ENCODE results near the gene UBLCP1. TPM values are rescaled to one million over a fixed set of nuclear protein-coding genes. Genes with fewer than 3 reads are reported as not detected.

The UBLCP1 gene
- polyA plus RNA-seq, 1 donor from 2014 or later, result 42.5 TPM

DNA sequence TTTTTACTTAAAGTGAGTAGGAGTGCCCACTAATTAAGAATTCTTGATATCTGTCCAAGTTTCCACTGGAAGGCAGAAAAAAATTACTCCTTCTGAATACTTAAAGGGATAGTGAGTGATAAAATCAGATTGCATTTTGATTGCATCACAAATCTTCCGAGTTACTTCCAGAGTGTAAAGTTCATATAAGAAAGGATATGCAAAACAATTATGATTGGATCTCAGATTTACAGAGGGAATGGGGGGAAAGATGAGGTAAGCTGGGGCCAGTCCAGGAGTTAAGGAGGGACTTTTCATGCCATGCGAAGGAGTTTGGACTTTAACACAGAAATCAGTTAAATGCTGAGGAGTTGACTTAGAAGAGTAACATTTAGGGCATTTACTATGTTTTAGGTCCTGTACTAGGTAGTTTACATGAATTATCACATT lies 44.5 kb upstream of the UBLCP1 start (continued):
- no peak for TF ChIP-seq EZH2 (IDR thresholded peaks at IDR 0.05; ENCODE audit: borderline replicate concordance, insufficient read depth, low read length, poor library complexity, severe bottlenecking)
- TF ChIP-seq POLR2AphosphoS5 (IDR thresholded peaks at IDR 0.05), result no peak
- no peak for TF ChIP-seq TAF1 (IDR thresholded peaks at IDR 0.05; ENCODE audit: low read depth)

GRCh38 chr5:159220206-159220605 lies 42.9 kb upstream of the UBLCP1 start:
- Histone ChIP-seq H3K9ac (ENCODE audit: low read length) (no peak overlapping the region), H4K20me1 (ENCODE audit: insufficient read depth) (no peaks in the 10 kb centered on the region), H3K36me3 (ENCODE audit: insufficient read depth, low read length) (no peaks in the 10 kb centered on the region), H3K9me3 (ENCODE audit: low read length) (no peaks in the 10 kb centered on the region), H3F3A (ENCODE audit: insufficient read depth, low read length, poor library complexity, severe bottlenecking) (no peaks in the 10 kb centered on the region), H3K4me2 (ENCODE audit: low read length) (no peak overlapping the region), H3K4me3 (ENCODE audit: low read length) (no peak overlapping the region), H3K9me2 (ENCODE audit: insufficient read depth, low read length) (no peaks in the 10 kb centered on the region), H3K27me3 (ENCODE audit: insufficient read depth, low read depth, low read length) (no peaks in the 10 kb centered on the region), H3K27ac (ENCODE audit: low read length) (no peak overlapping the region), H2AFZ (ENCODE audit: low read depth, low read length) (no peak overlapping the region), H3K79me2 (replicated peaks; ENCODE audit: insufficient read depth, low read length) (no peaks in the 10 kb centered on the region)
- TF ChIP-seq EZH2 (IDR thresholded peaks at IDR 0.05; ENCODE audit: borderline replicate concordance, insufficient read depth, low read length, poor library complexity, severe bottlenecking), result no peak
- TF ChIP-seq, protein P1, sequence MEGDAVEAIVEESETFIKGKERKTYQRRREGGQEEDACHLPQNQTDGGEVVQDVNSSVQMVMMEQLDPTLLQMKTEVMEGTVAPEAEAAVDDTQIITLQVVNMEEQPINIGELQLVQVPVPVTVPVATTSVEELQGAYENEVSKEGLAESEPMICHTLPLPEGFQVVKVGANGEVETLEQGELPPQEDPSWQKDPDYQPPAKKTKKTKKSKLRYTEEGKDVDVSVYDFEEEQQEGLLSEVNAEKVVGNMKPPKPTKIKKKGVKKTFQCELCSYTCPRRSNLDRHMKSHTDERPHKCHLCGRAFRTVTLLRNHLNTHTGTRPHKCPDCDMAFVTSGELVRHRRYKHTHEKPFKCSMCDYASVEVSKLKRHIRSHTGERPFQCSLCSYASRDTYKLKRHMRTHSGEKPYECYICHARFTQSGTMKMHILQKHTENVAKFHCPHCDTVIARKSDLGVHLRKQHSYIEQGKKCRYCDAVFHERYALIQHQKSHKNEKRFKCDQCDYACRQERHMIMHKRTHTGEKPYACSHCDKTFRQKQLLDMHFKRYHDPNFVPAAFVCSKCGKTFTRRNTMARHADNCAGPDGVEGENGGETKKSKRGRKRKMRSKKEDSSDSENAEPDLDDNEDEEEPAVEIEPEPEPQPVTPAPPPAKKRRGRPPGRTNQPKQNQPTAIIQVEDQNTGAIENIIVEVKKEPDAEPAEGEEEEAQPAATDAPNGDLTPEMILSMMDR (IDR thresholded peaks at IDR 0.05; ENCODE audit: poor library complexity, severe bottlenecking), result no peak
- no peak for TF ChIP-seq MXI1 (conservative IDR thresholded peaks at IDR 0.05; ENCODE audit: poor library complexity, severe bottlenecking)
- TF ChIP-seq TAF1 (IDR thresholded peaks at IDR 0.05; ENCODE audit: low read depth), result no peak
- TF ChIP-seq SMC3 (conservative IDR thresholded peaks at IDR 0.05; ENCODE audit: poor library complexity), result no peak
- no peak for TF ChIP-seq POLR2AphosphoS5 (IDR thresholded peaks at IDR 0.05)
- no peak for TF ChIP-seq REST (IDR thresholded peaks at IDR 0.05; ENCODE audit: borderline replicate concordance)
- TF ChIP-seq RAD21 (conservative IDR thresholded peaks at IDR 0.05), result no peak
- no peak for TF ChIP-seq EP300 (conservative IDR thresholded peaks at IDR 0.05; ENCODE audit: poor library complexity, severe bottlenecking)

- TF ChIP-seq RAD21 (conservative IDR thresholded peaks at IDR 0.05) (no peak), EZH2 (IDR thresholded peaks at IDR 0.05; ENCODE audit: borderline replicate concordance, insufficient read depth, low read length, poor library complexity, severe bottlenecking) (no peak), REST (IDR thresholded peaks at IDR 0.05; ENCODE audit: borderline replicate concordance) (no peak), MXI1 (conservative IDR thresholded peaks at IDR 0.05; ENCODE audit: poor library complexity, severe bottlenecking) (no peak), POLR2AphosphoS5 (IDR thresholded peaks at IDR 0.05) (no peak), EP300 (conservative IDR thresholded peaks at IDR 0.05; ENCODE audit: poor library complexity, severe bottlenecking) (no peak), TAF1 (IDR thresholded peaks at IDR 0.05; ENCODE audit: low read depth) (no peak), SMC3 (conservative IDR thresholded peaks at IDR 0.05; ENCODE audit: poor library complexity) (no peak)
- TF ChIP-seq, protein P1 (IDR thresholded peaks at IDR 0.05; ENCODE audit: poor library complexity, severe bottlenecking), result no peak
- Histone ChIP-seq H3K9ac (ENCODE audit: low read length) (no peak overlapping the region), H3K79me2 (replicated peaks; ENCODE audit: insufficient read depth, low read length) (no peaks in the 10 kb centered on the region), H3K27me3 (ENCODE audit: insufficient read depth, low read depth, low read length) (no peaks in the 10 kb centered on the region), H4K20me1 (ENCODE audit: insufficient read depth) (no peaks in the 10 kb centered on the region), H3K9me2 (ENCODE audit: insufficient read depth, low read length) (no peaks in the 10 kb centered on the region), H3K4me2 (ENCODE audit: low read length) (no peak overlapping the region), H3K27ac (ENCODE audit: low read length) (no peak overlapping the region), H3F3A (ENCODE audit: insufficient read depth, low read length, poor library complexity, severe bottlenecking) (no peaks in the 10 kb centered on the region), H2AFZ (ENCODE audit: low read depth, low read length) (no peak overlapping the region), H3K36me3 (ENCODE audit: insufficient read depth, low read length) (no peaks in the 10 kb centered on the region), H3K9me3 (ENCODE audit: low read length) (no peaks in the 10 kb centered on the region), H3K4me3 (ENCODE audit: low read length) (no peak overlapping the region)
Observed at GRCh38 chr5:159223469-159223868, 39.6 kb upstream of the UBLCP1 start.
